Fibroblast of peridontal ligament (primary cell): ENCODE data around the gene ICOSLG.
"Not testable (repeated sequence)": the region's sequence is repeated elsewhere in the genome, so short reads cannot be mapped to it uniquely, and the experiment has no call there.

ENCODE experiments used
- DNase-seq: peaks from one replicate; pipeline ENCODE4 v3.0.0-alpha.2; 2010; ENCODE audit errors: extremely low read depth

ICOSLG gene

GRCh38 chr21:44182202-44182601 lies 58.5 kb downstream of the ICOSLG start:
- DNase-seq = not testable (repeated sequence)

GRCh38 chr21:44181506-44181905 lies 59.2 kb downstream of the ICOSLG start:
- not testable (repeated sequence) for DNase-seq

DNA sequence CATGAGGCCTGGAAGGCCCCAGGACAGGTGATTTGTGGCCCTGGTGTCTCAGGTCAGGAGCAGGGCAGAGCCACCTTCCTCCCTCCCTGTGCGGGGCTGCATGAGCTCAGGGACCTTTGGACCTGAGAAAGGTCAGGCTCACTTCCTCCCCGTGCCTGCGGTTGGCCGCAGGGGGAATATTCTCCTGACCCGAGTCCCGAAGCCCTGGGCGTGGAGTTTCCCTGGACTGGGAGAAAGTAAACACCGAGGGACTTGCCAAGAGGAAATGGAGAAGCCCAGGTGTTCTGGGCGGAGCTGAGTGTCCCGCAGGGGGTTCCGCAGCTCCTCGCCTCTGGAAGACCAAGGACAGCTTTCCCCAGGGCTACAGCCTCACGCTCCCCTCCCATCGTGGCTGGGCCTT lies 64.6 kb downstream of the ICOSLG start:
- not testable (repeated sequence) for DNase-seq

DNA sequence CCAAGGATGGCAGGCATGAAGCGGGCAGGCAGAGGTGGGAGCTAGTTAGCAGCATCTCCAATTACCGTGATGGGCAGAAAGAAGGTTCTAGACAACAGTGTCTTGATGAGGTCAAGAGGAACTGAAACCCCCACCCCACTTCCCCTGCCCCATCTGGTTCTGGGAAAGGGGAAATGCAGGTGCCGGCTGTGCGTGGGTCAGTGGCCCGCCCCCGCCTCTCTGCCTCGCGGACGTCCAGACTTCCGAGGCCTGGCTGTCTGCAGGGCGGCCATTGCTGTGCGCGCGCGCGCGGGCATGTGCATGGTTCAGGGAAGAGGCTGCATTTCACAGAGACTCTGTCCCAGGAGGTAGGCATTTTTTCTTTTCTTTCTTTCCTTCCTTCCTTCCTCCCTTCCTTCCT lies 65.6 kb downstream of the ICOSLG start:
- not testable (repeated sequence) for DNase-seq
